NCI-H146 (cell line): Measurements from ENCODE around the gene PHAX.
A peak's percentile ranks its signal among the peaks of the same experiment; 100 is the strongest.
"Not testable (repeated sequence)": the region's sequence is repeated elsewhere in the genome, so short reads cannot be mapped to it uniquely, and the experiment has no call there.

Source experiments
- DNase-seq: peaks from one replicate; lab custom pipeline; 2025; lab: John Stamatoyannopoulos, UW

PHAX gene

DNA sequence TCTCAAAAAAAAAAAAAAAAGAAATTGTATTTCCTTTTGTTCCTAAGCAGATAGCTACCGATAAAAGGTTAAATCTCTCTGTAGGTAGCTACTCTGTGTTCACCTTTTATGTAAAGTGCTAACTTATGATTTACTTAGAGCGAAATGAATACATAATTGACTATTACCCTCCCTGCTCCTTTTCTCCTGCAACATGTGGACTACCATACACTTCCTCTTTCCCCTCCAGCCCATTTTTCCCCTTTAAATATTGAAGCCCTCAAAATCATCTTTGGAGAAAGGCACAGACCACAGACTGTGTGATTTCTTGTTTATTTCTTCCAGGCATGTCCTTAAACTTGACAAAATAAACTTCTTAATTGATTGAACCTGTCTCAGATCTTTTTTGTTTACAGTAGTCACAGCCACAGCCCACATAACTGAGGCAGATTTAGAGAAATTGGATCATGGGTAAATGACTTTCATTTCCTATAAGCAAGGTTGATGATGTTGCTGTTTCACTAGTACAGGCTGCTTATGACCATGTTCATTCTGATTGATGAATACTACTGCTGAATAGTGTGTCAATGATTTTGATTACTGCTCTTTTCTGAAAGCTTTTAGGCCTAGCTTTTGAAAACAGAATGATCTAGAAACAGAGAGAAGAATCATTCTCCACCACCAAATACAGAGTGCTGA lies 59.2 kb downstream of the PHAX start:
- no peak for DNase-seq

DNA sequence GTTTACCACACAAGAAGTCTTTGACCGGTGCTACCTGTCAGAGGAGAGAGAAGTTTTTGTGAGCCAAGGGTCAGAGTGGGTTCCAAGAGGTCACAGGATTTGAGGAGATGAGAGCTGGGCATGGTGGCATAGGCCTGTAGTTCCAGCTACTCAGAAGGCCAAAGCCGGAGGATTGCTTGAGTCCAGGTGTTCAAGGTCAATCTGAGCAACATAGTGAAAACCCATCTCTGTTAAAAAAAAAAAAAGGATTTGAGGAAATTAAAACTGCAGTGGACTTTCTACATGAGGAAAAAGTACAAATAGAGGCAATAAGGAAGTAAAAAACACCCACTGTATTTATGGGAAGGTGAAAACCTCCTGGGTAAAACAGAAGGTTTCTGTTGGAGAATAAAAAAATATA lies 63.8 kb downstream of the PHAX start:
- DNase-seq: no peak

GRCh38 chr5:126670109-126670508 lies 69.4 kb downstream of the PHAX start:
- not testable (repeated sequence) for DNase-seq

DNA sequence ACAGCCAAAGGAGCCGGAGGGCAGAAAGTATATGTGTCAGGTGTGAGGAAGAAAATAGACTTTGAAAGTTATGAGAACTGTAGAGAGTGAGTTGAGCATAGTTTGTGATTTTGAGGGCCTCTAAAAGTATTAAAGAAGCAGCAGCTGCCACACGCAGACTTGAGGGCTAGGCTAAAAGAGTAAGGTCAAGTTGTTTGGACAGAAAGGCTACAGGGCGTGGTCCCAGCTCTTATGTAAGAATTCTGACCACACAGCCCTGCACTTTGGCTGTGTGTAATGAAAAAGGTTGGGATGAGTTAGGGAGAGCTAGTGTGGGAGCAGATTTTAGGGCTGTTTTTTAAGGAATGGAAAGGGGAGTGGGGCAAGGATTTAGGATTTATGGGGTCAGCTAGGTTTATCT lies 70.9 kb downstream of the PHAX start:
- not testable (repeated sequence) for DNase-seq

DNA sequence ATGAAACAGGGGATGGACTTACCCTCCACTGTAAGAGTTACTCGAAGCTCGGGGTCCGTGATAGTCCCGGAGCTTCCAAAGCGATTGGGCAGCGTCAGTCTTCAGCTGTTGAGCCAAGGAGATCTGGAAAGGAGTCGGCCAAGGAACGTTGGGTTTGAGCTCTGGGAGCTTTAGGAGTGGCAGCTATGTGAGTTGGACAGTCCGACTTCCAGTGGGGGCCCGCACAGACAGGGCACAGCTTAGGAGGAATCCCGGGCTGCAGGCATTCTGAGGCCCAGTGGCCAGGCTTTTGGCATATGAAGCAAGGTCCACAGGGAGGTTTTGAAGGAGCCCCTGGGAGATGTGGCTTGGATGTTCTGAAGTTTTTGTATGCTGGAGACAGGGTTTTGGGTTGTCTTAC lies 72.7 kb downstream of the PHAX start:
- no peak for DNase-seq

- DNase-seq: no peak
These were observed 73.4 kb downstream of the PHAX start for GRCh38 chr5:126674145-126674544.

GRCh38 chr5:126675338-126675737 lies 74.6 kb downstream of the PHAX start:
- no peak for DNase-seq

GRCh38 chr5:126676195-126676624 lies 75.5 kb downstream of the PHAX start:
- DNase-seq: peak; percentile 28
